Caki2 (cell line): ENCODE measurements around the gene C17orf78. TPM values are rescaled to one million over a fixed set of nuclear protein-coding genes. Genes with fewer than 3 reads are reported as not detected.
"Not testable (repeated sequence)": the region's sequence is repeated elsewhere in the genome, so short reads cannot be mapped to it uniquely, and the experiment has no call there.

Source experiments
- DNase-seq: peaks from one replicate; pipeline ENCODE4 v3.0.0-alpha.2; 2015; ENCODE audit warnings: low read depth
- in situ Hi-C: cut with HindIII; loops from 2 replicates; pipeline ENCODE4 v1.10.0; 2016; ENCODE audit warnings: low sequenced_read_pairs, low pct_unique_long_range_greater_than_20kb, mixed read lengths
- total RNA-seq: library from RNA; depleted of rRNA; stranded (reverse); fragments of >200 nt; shearing (Covaris generic); gene quantifications from 2 replicates; pipeline ENCODE4 v1.2.3, GENCODE V29; 2014; ENCODE audit warnings: low replicate concordance

The C17orf78 gene
- total RNA-seq, 1 experiment from 2014 or later: not detected

DNA sequence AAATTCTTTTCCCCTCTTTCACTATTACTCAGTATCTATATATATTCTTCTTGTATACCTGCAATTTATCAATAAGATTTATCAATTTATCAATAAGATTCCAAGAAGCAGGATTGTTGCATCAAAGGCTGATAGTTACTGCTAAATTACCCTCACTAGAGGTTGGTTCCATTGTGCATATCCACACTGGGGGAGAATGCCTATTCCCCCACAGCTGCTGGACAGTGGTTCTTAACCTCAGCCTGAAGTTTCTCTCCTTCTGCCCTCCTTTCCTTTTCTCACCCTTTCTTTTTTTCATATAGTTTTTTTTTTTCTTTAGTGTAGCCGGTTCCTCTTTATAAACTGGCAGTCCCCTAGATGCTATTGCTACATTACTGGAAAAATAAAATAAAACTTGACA, 6.3 kb downstream of the C17orf78 start:
- no peak for DNase-seq
- in situ Hi-C loops: no loop called here

DNA sequence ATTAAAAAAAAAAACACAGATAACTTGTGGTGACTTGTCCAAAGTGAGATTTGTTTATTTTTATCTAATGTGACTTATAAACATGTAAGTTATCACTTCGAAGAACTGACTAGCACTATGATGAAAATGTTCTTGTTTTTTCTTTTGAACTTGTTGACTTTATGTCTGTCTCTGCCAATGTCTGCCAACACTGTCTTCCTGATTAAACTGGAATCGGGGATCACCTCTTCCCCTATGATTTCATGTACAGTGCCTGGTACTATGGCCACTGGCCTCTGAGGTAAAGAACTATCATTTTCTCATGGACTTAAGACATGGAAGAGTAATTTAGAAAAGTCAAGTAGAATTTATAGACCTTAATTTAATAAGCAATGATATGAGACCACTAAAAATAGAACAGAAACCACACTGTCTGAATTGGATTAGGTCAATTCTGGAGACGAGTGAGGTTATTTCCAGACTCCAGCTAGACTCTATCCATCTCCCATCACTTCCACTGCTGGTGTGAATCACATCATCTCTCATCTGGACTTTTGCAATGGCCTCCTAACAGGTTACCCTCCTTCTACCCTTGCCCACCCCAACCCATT, 8.9 kb downstream of the C17orf78 start:
- in situ Hi-C loops: no loop called here
- no peak for DNase-seq

DNA sequence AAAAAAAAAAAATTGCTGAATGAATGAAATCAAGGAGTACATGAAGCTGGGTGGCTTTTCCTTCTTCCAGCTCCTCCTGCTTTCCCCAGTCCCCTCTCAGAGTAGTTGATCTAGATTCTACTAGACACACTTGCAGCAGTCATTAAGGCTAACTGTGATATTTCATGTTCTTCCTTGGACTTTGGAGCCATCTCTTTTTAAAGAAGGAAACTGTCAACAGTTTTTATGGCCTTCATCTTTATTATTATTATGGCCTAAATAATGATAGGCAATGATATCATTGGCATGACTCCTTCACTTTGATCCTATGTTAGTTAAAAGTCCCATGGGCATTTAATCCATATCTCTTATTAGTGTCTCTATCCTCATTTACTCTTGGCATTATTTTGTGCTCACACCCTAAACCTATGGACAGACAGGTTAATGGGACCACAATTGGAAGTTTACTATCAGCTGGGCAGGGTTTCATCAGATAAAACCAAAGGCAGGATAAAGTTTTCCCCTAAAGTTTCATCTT, 9.7 kb downstream of the C17orf78 start:
- in situ Hi-C loops: no loop called here
- DNase-seq: no peak

DNA sequence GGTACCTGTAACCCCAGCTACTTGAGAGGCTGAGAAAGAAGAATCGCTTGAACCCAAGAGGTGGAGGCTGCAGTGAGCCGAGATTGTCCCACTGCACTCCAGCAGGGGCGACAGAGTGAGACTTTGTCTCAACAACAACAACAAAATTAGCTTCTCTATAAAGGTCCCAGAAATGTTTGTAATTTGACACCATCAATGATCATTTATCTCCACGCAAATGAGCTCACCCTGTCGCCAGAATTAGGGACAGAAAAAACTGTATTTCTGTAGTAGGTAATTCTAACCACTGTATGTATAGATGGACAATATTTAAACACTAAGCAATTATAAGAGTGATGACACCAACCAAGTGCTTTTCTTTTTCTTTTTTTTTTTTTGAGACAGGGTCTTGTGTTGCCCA, 10.7 kb downstream of the C17orf78 start:
- no peak for DNase-seq
- in situ Hi-C loops: no loop called here

DNA sequence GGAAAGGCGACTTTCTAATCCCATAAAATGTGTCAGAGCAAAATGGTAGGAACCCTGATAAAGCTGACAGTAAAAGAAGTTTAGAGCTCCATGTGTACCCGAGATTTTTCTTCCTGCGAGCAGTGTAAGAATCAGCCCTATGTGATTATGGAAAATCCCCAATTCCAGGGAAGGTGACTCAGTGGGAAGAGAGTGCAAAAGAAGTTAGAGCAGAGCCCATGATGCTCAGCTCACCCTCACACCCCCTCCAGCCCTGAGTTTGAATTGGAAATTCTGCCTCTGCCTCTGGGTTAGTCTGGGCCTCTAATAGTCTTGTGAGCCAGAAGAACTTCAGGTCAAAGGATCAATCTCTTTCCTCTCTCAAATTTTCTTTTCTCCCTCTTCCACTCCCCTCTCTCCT, 12.5 kb downstream of the C17orf78 start:
- in situ Hi-C loops: no loop called here
- no peak for DNase-seq

DNA sequence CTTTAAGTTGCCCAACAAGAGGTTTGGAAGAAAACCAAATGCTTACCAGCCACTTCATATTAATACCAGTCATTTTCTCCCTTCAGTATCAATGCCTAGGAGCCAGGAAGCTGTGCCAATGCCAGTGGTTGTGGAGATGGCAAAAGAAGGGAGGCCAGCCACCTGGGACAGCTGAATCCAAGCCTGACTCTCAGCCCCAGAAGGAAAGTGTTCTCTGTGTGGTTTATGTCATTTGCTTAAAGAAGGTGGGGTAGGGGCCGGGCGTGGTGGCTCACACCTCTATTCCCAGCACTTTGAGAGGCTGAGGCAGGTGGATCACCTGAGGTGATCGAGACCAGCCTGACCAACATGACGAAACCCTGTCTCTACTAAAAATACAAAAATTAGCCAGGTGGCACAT, 13.4 kb downstream of the C17orf78 start:
- no peak for DNase-seq
- in situ Hi-C loops: no loop called here

DNA sequence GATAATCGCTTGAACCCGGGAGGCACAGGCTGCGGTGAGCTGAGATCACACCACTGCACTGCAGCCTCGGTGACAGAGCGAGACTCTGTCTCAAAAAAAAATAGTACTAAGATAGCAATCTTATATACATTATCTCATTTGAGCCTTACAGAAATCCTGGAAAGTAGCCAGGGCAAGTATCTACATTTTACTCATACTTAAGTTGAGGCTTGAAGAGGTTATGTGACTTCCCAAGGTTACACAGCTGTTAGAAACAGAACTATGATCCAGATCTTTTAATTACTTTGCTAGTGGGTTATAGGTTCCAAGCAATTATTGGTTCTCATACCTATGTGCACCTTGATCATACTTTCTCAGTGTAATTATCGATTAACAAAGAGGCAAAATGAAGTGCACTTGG, 15.4 kb downstream of the C17orf78 start:
- no peak for DNase-seq
- in situ Hi-C loops: no loop called here

DNA sequence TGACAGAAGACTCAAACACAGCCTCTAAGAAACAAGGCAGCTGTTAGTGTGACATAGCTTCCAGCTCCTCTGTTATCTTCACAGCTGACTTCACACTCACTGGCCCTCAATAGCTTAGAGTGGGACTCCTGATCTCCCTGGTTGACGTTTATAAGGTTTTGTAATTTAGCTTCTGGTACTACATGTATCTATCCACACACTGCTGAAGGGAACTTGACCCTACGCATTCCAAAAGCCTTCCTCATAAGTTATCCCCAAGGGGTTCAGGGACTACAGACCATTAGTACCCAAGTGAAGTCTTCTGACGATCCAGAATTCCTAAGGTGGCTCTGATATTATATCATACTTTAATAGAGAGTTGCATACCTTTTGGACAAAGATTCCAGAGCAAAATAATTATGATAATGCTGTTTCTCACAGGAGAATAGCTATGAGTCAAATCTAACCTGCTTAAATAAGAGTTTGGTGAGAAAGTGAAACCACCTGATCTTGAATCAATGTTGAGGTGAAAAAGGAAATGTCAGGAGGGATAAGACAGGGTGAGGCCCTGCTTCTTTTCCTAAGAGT, 16.3 kb downstream of the C17orf78 start:
- in situ Hi-C loops: no loop called here
- DNase-seq: peak; percentile 68

DNA sequence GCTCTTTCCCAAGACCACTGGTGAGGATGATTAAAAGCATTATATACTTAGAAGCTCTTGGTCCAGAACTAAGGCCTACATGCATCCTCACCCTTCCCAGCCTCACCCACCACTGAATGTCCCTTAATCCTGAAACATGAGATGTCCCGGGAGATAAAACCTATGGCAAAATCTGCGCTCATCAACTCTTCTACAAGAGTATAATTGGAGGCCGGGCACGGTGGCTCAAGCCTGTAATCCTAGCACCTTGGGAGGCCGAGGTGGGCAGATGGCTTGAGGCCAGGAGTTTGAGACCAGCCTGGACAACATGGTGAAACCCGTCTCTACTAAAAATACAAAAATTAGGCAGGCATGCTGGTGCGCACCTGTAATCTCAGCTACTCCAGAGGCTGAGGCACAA, 17.6 kb downstream of the C17orf78 start:
- no peak for DNase-seq
- in situ Hi-C loops: no loop called here

DNA sequence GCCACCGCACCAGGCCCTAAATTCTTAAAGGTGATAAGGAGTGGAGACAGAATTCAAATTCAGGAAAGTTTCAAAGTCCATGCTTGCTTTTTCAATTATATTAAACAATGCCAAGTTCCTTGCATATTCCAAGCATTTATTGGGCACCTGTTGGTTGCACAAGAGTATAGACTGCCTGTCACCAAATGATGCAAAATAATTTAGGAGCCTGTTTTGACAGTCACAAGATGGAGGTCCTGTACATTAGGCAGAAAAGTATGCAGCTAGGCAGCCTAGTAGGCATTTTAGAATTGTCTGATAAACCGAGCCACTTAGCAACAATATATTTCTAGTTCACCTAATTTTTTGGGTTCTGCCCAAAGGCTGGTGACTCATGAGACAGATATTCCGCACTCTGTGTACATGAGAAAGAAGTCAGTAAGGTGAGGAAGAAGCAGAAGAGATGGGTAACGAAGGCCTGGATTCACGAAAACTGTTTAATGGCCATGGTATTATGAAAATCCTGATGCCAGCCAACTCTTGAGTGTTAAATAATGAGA, 23.5 kb downstream of the C17orf78 start:
- no peak for DNase-seq
- in situ Hi-C loops: no loop called here

DNA sequence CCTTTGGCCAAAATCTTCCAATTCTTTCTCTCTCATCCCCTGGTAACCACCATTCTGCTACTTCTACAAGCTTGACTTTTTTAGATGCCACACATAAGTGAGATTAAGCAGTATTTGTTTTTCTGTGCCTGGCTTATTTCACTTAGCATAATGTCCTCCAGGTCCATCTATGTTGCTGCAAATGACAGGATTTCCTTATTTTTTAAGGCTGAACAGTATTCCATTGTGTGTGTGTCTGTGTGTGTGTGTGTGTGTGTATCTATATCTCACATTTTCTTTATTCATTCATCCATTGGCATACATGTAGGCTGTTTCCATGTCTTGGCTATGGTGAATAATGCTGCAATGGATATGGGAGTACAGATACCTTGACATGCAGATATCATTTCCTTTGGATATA, 24.7 kb downstream of the C17orf78 start:
- in situ Hi-C loops: no loop called here
- no peak for DNase-seq

DNA sequence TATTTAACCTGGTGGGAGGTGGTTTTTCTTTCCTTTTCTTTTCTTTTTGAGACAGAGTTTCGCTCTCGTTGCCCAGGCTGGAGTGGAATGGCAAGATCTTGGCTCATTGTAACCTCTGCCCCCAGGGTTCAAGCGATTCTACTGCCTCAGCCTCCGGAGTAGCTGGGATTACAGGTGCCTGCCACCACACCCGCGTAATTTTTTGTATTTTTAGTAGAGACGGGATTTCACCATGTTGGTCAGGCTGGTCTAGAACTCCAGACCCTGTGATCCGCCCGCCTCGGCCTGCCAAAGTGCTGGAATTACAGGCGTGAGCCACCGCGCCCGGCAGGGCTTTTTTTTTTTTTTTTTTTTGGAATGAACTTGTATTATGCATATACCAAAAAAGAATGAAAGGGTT, 29.7 kb downstream of the C17orf78 start:
- in situ Hi-C loops, DNase-seq: not testable (repeated sequence)

DNA sequence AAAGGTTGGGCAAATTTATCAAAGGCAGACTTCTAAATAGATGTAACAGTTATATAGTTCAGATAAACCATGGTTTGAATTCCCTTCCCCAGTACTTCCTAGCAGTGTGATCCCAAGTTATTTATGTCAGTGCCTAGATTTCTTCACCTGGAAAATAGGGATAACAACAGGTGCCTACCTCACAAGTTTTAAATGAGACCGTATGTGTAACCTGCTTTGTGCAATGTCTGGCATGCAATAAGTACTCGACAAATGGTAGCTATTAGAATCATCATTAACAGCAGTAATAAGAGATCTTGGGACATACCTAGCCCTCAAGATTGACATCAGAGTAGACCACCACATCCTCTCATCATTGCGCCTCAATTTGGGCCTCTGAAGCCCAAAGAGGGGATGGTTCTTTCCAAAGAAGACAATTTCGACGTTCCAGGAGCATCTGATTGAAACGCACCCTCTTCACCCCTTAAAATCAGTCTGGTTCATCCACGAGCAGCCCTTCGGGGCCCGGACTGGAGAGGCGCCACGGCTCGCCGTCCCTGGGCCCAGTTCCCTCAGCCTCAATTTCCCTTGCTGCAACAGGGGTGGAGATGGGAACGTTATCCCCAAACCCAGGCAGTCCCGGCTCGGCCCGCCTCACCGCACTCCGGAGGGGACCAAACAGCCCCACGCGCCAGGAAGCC, 30.3 kb downstream of the C17orf78 start:
- in situ Hi-C loops: no loop called here
- DNase-seq: peak; percentile 45

DNA sequence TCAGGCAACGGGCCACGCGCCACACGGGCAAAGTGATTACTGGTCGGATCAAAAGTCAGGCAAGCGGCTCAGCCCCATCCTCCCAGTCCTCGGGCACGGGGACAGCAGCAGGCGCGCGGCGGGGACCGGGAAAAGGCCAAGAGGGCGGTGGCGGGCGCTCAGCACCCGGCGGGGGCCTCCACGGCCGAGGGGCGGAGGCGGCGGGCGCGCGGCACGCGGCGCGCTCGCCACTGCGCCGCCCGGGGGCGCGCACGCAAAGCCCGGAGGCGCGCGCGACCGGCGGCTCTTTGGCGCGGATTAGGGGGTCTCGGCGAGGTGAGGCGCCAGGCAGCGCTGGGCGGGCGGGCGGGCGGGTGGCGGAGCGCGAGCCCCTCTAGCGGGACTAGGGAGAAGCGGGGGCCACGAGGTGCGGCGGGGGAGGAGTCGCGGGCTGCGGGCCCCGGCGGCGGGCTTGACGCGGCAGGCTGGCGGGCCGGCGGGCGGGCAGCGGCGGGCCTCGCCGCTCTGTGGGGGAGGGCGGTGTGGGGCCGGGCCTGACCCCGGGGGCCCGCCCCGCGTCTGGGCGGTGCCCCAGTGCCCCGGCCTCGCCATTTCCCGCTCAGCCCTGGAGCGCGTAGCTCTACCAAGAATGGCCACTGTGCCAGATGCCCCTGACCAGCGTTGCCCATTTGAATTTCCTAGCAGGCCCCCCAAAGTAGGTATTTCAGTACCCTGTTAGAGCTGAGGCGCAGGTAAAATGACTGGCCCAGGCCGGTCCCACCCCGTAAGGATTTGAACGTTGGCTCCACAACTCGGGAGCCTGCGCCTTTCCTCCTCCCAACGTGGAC, 31.1 kb downstream of the C17orf78 start, which contains the start of the genes ACACA and TADA2A:
TSS of gene ACACA (minus strand) at position 202 of the 827 bp plus-strand sequence. CDS start 537 bp downstream, outside the sequence.
TSS of gene TADA2A (plus strand) at position 252 of the 827 bp plus-strand sequence. CDS start 4,480 bp downstream, outside the sequence.
- DNase-seq: peak; percentile 79

DNA sequence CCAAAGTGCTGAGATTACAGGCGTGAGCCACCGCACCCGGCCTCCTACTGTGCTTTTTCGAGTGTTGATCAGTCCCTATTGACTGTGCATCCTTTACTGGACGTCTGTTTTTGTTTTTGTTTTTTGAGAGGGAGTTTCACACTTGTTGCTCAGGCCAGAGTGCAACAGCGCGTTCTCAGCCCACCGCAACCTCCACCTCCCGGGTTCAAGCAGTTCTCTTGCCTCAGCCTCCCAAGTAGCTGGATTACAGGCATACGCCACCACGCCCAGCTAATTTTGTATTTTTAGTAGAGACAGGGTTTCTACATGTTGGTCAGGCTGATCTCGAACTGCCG, 32.3 kb downstream of the C17orf78 start:
- in situ Hi-C loops, DNase-seq: not testable (repeated sequence)

More for the DNA sequence above, 31.1 kb downstream of the C17orf78 start, which contains the start of the genes ACACA and TADA2A:
- in situ Hi-C loops: no loop called here

DNA sequence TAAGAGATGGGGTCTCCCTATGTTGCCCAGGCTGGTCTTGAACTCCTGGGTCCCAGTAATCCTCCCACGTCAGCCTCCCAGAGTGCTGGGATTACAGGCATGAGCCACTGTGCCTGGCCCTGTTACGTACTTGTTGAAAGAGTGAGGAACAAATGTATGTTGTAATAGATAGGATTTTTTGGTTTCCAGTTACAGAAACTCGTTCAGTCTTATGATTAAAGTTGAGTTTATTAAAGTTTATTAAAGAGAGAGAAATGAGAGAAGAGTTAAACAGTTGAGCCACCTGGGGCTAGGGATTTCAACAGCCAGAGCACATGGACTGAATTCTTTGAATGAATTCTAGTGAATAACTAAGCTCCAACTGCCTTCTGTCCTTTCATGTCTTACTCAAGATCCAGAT, 34.6 kb downstream of the C17orf78 start:
- in situ Hi-C loops: no loop called here
- DNase-seq: no peak

DNA sequence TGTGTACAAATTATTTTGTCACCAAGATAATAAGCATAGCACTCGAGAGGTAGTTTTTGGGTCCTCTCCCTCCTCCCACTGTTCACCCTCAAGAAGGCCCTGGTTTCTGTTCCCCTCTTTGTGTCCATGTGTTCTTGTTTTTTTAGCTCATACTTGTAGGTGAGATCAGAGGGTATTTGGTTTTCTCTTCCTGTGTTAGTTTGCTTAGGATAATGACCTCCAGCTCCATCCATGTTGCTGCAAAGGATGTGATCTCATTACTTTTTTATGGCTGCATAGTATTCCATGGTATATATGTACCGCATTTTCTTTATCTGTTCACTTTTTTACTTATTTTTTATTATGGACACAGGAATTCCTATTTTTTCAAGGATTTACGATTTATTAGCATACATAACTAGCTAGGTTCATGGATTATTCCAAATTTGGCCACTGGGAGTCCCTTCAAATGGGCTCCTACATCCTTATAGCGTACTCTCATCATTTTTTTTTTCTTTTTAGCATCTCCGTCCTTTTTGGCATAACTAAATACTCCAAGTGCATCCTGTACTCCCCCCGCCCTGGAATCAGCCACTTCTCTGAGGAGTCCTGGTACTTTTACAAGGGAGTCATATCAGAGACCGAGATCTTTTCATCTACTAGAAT, 38.2 kb downstream of the C17orf78 start:
- in situ Hi-C loops: no loop called here
- DNase-seq: no peak

DNA sequence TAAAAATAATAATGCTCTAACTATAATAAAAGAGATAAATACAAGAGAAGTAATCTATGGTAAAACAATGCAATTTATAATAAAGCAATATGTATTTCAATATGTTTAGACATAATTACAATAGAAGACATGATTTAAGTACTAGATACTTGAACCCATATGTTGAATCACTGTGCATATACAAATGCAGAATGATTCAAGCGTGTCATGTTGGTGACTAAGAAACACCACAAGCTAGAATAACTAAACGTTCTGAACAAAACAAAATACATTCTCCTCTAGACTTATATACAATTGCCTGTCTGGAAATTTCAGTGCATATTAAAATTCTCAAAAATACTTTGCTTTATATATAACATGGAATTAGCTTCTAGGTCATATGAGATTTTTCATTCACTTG, 42.1 kb downstream of the C17orf78 start:
- in situ Hi-C loops: no loop called here
- DNase-seq: no peak
